Prostate gland (tissue), 2 donors: ENCODE results near the gene ZBTB7C.

Experiments
- CTCF ChIP-seq, 4 experiments: fragments of 200-600 bp in 2 of 4; fragments of 450-650 bp in 2 of 4; sonication (generic) in 2 of 4; IDR thresholded peaks; 1 replicate in 3 of 4; 2 replicates in 1 of 4; pipeline ENCODE4 v1.5.1; 2016 to 2019; ENCODE audit warnings: antibody characterized with exemption in 4 of 4, mild to moderate bottlenecking in 2 of 4, moderate library complexity in 2 of 4
- POLR2AphosphoS5 ChIP-seq: sonication (generic); formaldehyde crosslinking; IDR thresholded peaks from one replicate; pipeline ENCODE4 v1.6.1; 2017; ENCODE audit warnings: antibody characterized with exemption

- no peak for TF ChIP-seq CTCF (IDR thresholded peaks at IDR 0.05)
- TF ChIP-seq POLR2AphosphoS5: no peak
Measured at GRCh38 chr18:48095726-48096125, 313.5 kb downstream of the ZBTB7C start.
